ENCODE data around the gene CDK9. TPM values are rescaled to one million over a fixed set of nuclear protein-coding genes. Genes with fewer than 3 reads are reported as not detected.

CDK9 gene
- total RNA-seq, 6 experiments from 2014 or later: 52.0 to 61.3 (median 56.2) TPM

DNA sequence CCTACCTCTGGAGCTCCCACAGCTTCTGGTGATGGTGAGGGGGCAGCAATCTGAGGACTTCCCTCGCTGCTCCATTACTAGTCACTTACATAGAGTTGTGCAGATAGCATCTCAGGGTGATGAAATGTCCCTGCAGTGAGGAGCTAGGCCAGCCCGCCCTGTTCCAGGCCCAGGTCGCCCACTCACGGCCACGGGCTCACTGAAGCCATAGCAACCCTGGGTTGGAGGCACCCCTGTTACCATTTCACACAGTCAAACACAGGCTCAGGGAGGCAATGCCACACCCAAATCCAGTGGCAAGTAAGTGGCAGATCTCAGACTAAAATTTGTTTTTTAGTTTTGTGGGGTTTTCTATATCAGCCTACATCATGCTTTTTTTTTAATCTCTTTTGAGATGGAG lies 27.0 kb upstream of the CDK9 start:
- TF ChIP-seq CTCF (IDR thresholded peaks at IDR 0.05): no peak
- no peak overlapping the region for H3K4me3 Mint-ChIP-seq

DNA sequence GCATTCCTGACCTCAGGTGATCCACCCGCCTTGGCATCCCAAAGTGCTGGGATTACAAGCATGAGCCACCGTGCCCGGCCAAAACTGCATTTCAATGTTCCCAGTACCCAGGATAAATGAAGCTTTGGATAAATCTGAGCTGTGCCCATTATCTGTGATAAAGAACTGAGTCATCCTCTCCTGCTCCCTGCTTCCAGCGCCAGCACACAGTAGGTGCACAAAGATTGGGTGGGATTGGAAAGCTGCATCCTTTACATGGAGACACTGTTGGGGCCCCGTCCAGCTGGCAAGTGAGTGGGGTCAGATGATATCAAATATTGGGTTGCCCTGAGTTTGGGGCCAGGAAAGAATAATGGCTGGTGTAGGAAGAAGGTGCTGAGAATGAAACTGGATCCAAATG lies 24.8 kb upstream of the CDK9 start:
- no peak for DNase-seq
- no peak overlapping the region for H3K4me3 Mint-ChIP-seq
- H3K9me3 Mint-ChIP-seq: no peaks in the 10 kb centered on the region
- no peak for TF ChIP-seq CTCF (IDR thresholded peaks at IDR 0.05)
- peaks cover 17% of the 10 kb centered on the region for H3K27me3 Mint-ChIP-seq (ENCODE audit: insufficient read depth)
- no peaks in the 10 kb centered on the region for H3K4me1 Mint-ChIP-seq (ENCODE audit: low read depth)
- H3K36me3 Mint-ChIP-seq (ENCODE audit: low read depth): no peaks in the 10 kb centered on the region
- H3K27ac Mint-ChIP-seq: no peak overlapping the region

More for the DNA sequence above, 27.0 kb upstream of the CDK9 start:
- H3K36me3 Mint-ChIP-seq (ENCODE audit: low read depth): no peaks in the 10 kb centered on the region
- no peak for DNase-seq
- H3K9me3 Mint-ChIP-seq: no peaks in the 10 kb centered on the region
- no peak overlapping the region for H3K27ac Mint-ChIP-seq
- no peaks in the 10 kb centered on the region for H3K4me1 Mint-ChIP-seq (ENCODE audit: low read depth)
- H3K27me3 Mint-ChIP-seq (ENCODE audit: insufficient read depth): peaks cover 28% of the 10 kb centered on the region

DNA sequence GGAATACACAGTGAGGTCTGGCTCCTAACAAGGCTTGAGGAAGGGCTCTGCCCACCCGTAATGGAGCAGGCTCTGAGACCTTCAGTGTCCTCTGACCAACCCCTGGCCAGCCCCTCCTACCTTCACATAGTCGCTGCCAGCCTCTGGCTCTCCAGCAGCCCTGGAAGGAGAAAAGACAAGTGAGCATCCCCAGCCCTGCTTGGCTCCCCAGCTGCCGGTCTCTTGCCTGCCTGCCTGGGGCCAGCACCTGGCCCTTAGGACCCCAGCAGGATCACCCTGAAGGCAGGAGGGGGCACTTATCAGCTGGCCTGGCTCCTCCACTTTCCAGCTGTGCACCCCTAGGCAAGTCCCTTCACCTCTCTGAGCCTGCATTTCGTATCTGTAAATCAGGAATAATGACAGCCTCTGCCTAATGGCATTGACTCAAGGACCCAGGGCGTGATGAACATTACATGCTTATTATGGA lies 24.3 kb upstream of the CDK9 start:
- no peak overlapping the region for H3K4me3 Mint-ChIP-seq
- H3K27me3 Mint-ChIP-seq (ENCODE audit: insufficient read depth): peaks cover 20% of the 10 kb centered on the region
- DNase-seq: no peak
- no peaks in the 10 kb centered on the region for H3K36me3 Mint-ChIP-seq (ENCODE audit: low read depth)
- no peak for TF ChIP-seq CTCF (IDR thresholded peaks at IDR 0.05)
- H3K9me3 Mint-ChIP-seq: no peaks in the 10 kb centered on the region
- H3K4me1 Mint-ChIP-seq (ENCODE audit: low read depth): no peaks in the 10 kb centered on the region
- H3K27ac Mint-ChIP-seq: no peak overlapping the region

- DNase-seq: no peak
- Mint-ChIP-seq H3K27me3 (ENCODE audit: insufficient read depth) (peaks cover 26% of the 10 kb centered on the region), H3K4me3 (no peak overlapping the region), H3K4me1 (ENCODE audit: low read depth) (no peaks in the 10 kb centered on the region), H3K9me3 (no peaks in the 10 kb centered on the region), H3K36me3 (ENCODE audit: low read depth) (no peaks in the 10 kb centered on the region), H3K27ac (no peak overlapping the region)
- no peak for TF ChIP-seq CTCF (IDR thresholded peaks at IDR 0.05)
Observed at GRCh38 chr9:127762111-127762676, 23.6 kb upstream of the CDK9 start.

DNA sequence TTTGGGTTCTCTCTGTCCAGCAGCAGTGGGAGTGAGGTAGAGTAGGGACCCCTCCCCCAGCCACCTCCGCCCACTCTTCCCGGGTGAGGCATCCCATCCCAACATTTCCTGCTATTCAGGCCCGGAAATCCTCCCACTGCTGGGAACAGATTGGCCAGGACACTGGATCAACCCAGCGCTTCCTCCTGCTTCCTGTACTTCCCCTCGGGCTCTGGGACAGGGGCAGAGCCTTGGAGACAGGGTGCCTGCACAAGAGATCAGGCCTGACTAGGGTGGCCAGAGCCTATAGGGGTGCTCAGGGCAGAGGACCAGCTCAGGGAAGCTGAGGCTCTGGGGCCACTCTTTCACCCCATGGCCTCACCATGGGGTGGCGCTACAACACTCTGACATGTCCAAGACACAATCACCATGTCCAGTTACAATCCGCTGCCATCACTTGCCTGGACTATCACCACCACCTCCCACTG lies 21.9 kb upstream of the CDK9 start:
- Mint-ChIP-seq H3K27ac (no peak overlapping the region), H3K9me3 (no peaks in the 10 kb centered on the region), H3K27me3 (ENCODE audit: insufficient read depth) (peaks cover 23% of the 10 kb centered on the region), H3K4me3 (no peak overlapping the region), H3K36me3 (ENCODE audit: low read depth) (no peaks in the 10 kb centered on the region), H3K4me1 (ENCODE audit: low read depth) (no peaks in the 10 kb centered on the region)
- TF ChIP-seq CTCF (IDR thresholded peaks at IDR 0.05): peak; percentile 58
- no peak for DNase-seq

Measured in HFFc6 (cell line).